Left ventricle myocardium inferior (tissue), 1 donor: ENCODE results near the gene GPS1. TPM values are rescaled to one million over a fixed set of nuclear protein-coding genes. Genes with fewer than 3 reads are reported as not detected.

Experiments used
- DNase-seq: peaks from one replicate; pipeline ENCODE4 v3.0.0-alpha.2; 2020
- H3K27ac ChIP-seq: fragments of 200-600 bp; replicated peaks from 2 replicates; pipeline ENCODE4 v1.8.0; 2021
- H3K27me3 ChIP-seq: fragments of 200-600 bp; 2 replicates; pipeline ENCODE4 v1.8.0; 2021; ENCODE audit warnings: low read depth
- H3K36me3 ChIP-seq: fragments of 200-600 bp; 2 replicates; pipeline ENCODE4 v1.8.0; 2021
- H3K4me1 ChIP-seq: fragments of 200-600 bp; 2 replicates; pipeline ENCODE4 v1.8.0; 2021
- H3K4me3 ChIP-seq: fragments of 200-600 bp; 2 replicates; pipeline ENCODE4 v1.8.0; 2021; ENCODE audit warnings: mild to moderate bottlenecking, moderate library complexity
- H3K9me3 ChIP-seq: fragments of 200-600 bp; replicated peaks from 2 replicates; pipeline ENCODE4 v1.8.0; 2021
- CTCF ChIP-seq: fragments of 200-600 bp; IDR thresholded peaks from 2 replicates; pipeline ENCODE4 v1.8.0; 2021; ENCODE audit warnings: antibody characterized with exemption, mild to moderate bottlenecking, borderline replicate concordance
- intact Hi-C: fragments of 100-400 bp; cut with micrococcal nuclease; formaldehyde crosslinking; loops from one replicate; pipeline ENCODE4 v1.11.0; 2022
- long read RNA-seq: library from polyadenylated mRNA; unstranded; transcript quantifications from one replicate; pipeline ENCODE4 v2.0.0, GENCODE V29; 2021
- total RNA-seq: library from RNA; stranded (reverse); fragmentation: NEBNext Ultra II Directional; extraction: Animal tissue kit (Norgen Biotek cat#: 25700); gene quantifications from one replicate; pipeline ENCODE4 v1.2.1, GENCODE V29; 2021
- donor health status: DM: no; HTN: yes; CAD: no; lungs with severe emphysema.

The GPS1 gene
- 85.9 TPM for total RNA-seq
- long read RNA-seq, transcript GPS1-208 (13 exons, 1,874 nt): major isoform, 138 of 272 reads
- long read RNA-seq, transcript GPS1-226 (13 exons, 1,839 nt): minor isoform, 28 of 272 reads
- long read RNA-seq, transcript GPS1-202 (14 exons, 1,949 nt): minor isoform, 9 of 272 reads
- long read RNA-seq, transcript GPS1-201 (13 exons, 1,842 nt): minor isoform, 22 of 272 reads
- long read RNA-seq, partial matches to known transcripts: 24 of 272 reads
- long read RNA-seq, other reads (novel, unspliced or antisense): 40 of 272 reads

GRCh38 chr17:82051776-82052637, at the start of gene GPS1, which contains the start of gene RFNG:
TSS of gene GPS1 (plus strand) at chr17:82051898. CDS start at chr17:82051932, 34 bp downstream.
TSS of gene RFNG (minus strand) at chr17:82051811. CDS start at chr17:82051766, 45 bp downstream.
- intact Hi-C loops: no loop called here
- no peak for TF ChIP-seq CTCF

DNA sequence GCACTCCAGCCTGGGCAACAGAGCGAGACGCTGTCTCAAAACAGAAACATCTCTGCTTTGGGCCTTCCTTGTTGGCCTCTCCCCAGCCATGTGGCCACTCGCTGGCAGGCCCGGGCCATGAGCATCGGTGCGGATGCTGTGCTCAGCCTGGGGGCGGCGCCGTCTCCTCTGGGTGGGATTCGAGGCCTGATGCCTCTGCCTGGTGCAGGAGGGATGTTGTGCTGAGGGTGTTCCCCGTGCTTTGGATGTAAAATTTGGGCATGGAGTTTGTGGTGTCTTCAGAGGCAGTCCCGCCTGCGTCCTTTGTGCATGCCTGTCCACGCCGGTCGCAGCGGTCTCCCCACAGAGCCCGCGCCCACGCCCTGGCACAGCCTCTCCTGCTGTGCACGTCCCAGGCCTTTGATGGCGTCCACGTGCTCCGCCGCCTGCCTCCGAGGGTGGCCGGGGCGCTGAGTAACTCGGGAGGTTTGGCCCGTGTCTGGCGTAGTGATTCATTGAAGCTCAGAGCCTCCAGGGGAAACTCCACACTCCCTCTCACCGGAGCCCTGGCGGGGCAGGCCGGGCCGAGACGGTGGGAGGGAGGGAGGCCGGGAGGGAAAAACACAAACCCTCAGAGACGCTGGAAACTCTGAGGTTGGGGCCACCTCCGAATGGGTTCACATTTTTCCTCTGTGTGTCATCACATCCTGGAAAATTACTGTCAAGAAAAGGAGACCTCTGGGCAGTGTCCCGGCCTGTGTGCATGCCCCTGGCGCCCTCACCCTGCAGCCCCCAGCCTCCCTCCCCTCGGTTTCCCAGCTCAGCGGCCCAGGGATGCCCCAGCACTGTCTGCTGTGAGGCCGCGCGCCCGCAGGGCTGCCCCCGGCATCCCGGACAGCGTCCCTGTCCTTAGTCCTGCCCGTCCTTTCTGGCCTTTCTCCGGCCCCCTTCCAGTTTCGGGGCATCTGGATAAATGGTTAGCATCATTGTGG, 48.0 kb upstream of the GPS1 start:
- DNase-seq: no peak
- TF ChIP-seq CTCF: no peak
- no peaks in the 10 kb centered on the region for H3K9me3 ChIP-seq
- no peaks in the 10 kb centered on the region for H3K27me3 ChIP-seq
- peaks cover 51% of the 10 kb centered on the region for H3K4me1 ChIP-seq
- no peak overlapping the region for H3K4me3 ChIP-seq
- H3K27ac ChIP-seq: no peak overlapping the region
- no peaks in the 10 kb centered on the region for H3K36me3 ChIP-seq
- intact Hi-C loops: no loop called here

More at GRCh38 chr17:82051776-82052637, at the start of gene GPS1, which contains the start of gene RFNG:
- H3K9me3 ChIP-seq: no peaks in the 10 kb centered on the region
- peaks cover 70% of the 10 kb centered on the region for H3K36me3 ChIP-seq
- DNase-seq: peak; percentile 84
- peaks cover 44% of the 10 kb centered on the region for H3K4me1 ChIP-seq
- no peaks in the 10 kb centered on the region for H3K27me3 ChIP-seq
- peak within 1 kb of the TSS; percentile 75 for H3K27ac ChIP-seq
- H3K4me3 ChIP-seq: peak within 1 kb of the TSS; percentile 91

GRCh38 chr17:82004517-82005455, 46.9 kb upstream of the GPS1 start:
- intact Hi-C loops: no loop called here
- TF ChIP-seq CTCF: no peak
- H3K27ac ChIP-seq: no peak overlapping the region
- no peak for DNase-seq
- no peaks in the 10 kb centered on the region for H3K9me3 ChIP-seq
- no peaks in the 10 kb centered on the region for H3K36me3 ChIP-seq
- H3K4me1 ChIP-seq: peaks cover 61% of the 10 kb centered on the region
- no peak overlapping the region for H3K4me3 ChIP-seq
- H3K27me3 ChIP-seq: no peaks in the 10 kb centered on the region

GRCh38 chr17:82005701-82006348, 45.9 kb upstream of the GPS1 start:
- H3K27me3 ChIP-seq: no peaks in the 10 kb centered on the region
- no peaks in the 10 kb centered on the region for H3K9me3 ChIP-seq
- no peak for TF ChIP-seq CTCF
- peaks cover 61% of the 10 kb centered on the region for H3K4me1 ChIP-seq
- intact Hi-C loops: no loop called here
- DNase-seq: no peak
- H3K4me3 ChIP-seq: no peak overlapping the region
- no peaks in the 10 kb centered on the region for H3K36me3 ChIP-seq
- H3K27ac ChIP-seq: no peak overlapping the region
